Skin epidermis (tissue), 12 donors: Measurements from ENCODE around the gene NAPSA.
"Not testable (repeated sequence)": the region's sequence is repeated elsewhere in the genome, so short reads cannot be mapped to it uniquely, and the experiment has no call there.

Experiments
- H3K27ac ChIP-seq, 21 experiments: fragments of 200-600 bp; sonication (generic) in 11 of 21; one replicate each; pipeline ENCODE4 v1.5.0; 2020; ENCODE audit warnings: mild to moderate bottlenecking in 3 of 21, inconsistent platforms in 2 of 21, moderate library complexity in 2 of 21
- H3K4me3 ChIP-seq, 7 experiments: fragments of 200-600 bp; sonication (generic) in 2 of 7; one replicate each; pipeline ENCODE4 v1.5.0; 2020; ENCODE audit warnings: inconsistent platforms in 2 of 7, mild to moderate bottlenecking in 2 of 7, moderate library complexity in 1 of 7

The NAPSA gene

GRCh38 chr19:50365434-50366306 lies at the start of gene NAPSA:
TSS of gene NAPSA (minus strand) at chr19:50365639. CDS start at chr19:50365621, 18 bp downstream.
- Histone ChIP-seq H3K27ac (no peak within 1 kb of the TSS), H3K4me3 (no peak within 1 kb of the TSS)

- H3K27ac ChIP-seq: no peak overlapping the region
- no peak overlapping the region for H3K4me3 ChIP-seq
These were observed 48.1 kb upstream of the NAPSA start for GRCh38 chr19:50413531-50413930.

- Histone ChIP-seq H3K27ac (no peak overlapping the region), H3K4me3 (no peak overlapping the region)
These were observed 47.7 kb upstream of the NAPSA start for GRCh38 chr19:50413096-50413495.

- no peak overlapping the region for H3K27ac ChIP-seq
- H3K4me3 ChIP-seq: no peak overlapping the region
These were observed 47.0 kb upstream of the NAPSA start for GRCh38 chr19:50412419-50412818.

- Histone ChIP-seq H3K27ac (no peak overlapping the region), H3K4me3 (no peak overlapping the region)
These were observed 44.7 kb upstream of the NAPSA start for GRCh38 chr19:50410109-50410508.

GRCh38 chr19:50409347-50409746 lies 43.9 kb upstream of the NAPSA start:
- Histone ChIP-seq H3K4me3 (no peak overlapping the region), H3K27ac (no peak overlapping the region)

GRCh38 chr19:50406829-50407228 lies 41.4 kb upstream of the NAPSA start:
- H3K27ac ChIP-seq: no peak overlapping the region

GRCh38 chr19:50406156-50406820 lies 40.8 kb upstream of the NAPSA start:
- Histone ChIP-seq H3K4me3 (no peak overlapping the region), H3K27ac (no peak overlapping the region)

More at GRCh38 chr19:50406829-50407228, 41.4 kb upstream of the NAPSA start:
- H3K4me3 ChIP-seq: no peak overlapping the region

- no peak overlapping the region for H3K4me3 ChIP-seq
- H3K27ac ChIP-seq: no peak overlapping the region
These were observed 37.3 kb upstream of the NAPSA start for GRCh38 chr19:50402544-50403301.

GRCh38 chr19:50401605-50402450 lies 36.4 kb upstream of the NAPSA start:
- Histone ChIP-seq H3K4me3 (no peak overlapping the region), H3K27ac (no peak overlapping the region)

- Histone ChIP-seq H3K27ac (no peak overlapping the region), H3K4me3 (no peak overlapping the region)
These were observed 33.9 kb upstream of the NAPSA start for GRCh38 chr19:50399368-50399745.

- H3K4me3 ChIP-seq: no peak overlapping the region
These were observed 33.4 kb upstream of the NAPSA start for GRCh38 chr19:50398675-50399367.

GRCh38 chr19:50394017-50394416 lies 28.6 kb upstream of the NAPSA start:
- H3K4me3 ChIP-seq: no peak overlapping the region
- H3K27ac ChIP-seq: no peak overlapping the region

More at GRCh38 chr19:50398675-50399367, 33.4 kb upstream of the NAPSA start:
- no peak overlapping the region for H3K27ac ChIP-seq

GRCh38 chr19:50393589-50393988 lies 28.1 kb upstream of the NAPSA start:
- Histone ChIP-seq H3K4me3 (no peak overlapping the region), H3K27ac (no peak overlapping the region)

- no peak overlapping the region for H3K4me3 ChIP-seq
- no peak overlapping the region for H3K27ac ChIP-seq
These were observed 27.3 kb upstream of the NAPSA start for GRCh38 chr19:50392759-50393158.

GRCh38 chr19:50390952-50391351 lies 25.5 kb upstream of the NAPSA start:
- H3K27ac ChIP-seq, H3K4me3 ChIP-seq: not testable (repeated sequence)

GRCh38 chr19:50390295-50390694 lies 24.9 kb upstream of the NAPSA start:
- not testable (repeated sequence) for H3K4me3 ChIP-seq, H3K27ac ChIP-seq

- Histone ChIP-seq H3K4me3 (no peak overlapping the region), H3K27ac (peak overlapping the region in 1 of 21 experiments; percentile 0)
These were observed 22.4 kb upstream of the NAPSA start for GRCh38 chr19:50387868-50388245.
